IPS-18c (cell line): ENCODE measurements around the gene MAP1S.
A peak's percentile ranks its signal among the peaks of the same experiment; 100 is the strongest.
"Not testable (repeated sequence)": the region's sequence is repeated elsewhere in the genome, so short reads cannot be mapped to it uniquely, and the experiment has no call there.

ENCODE experiments used
- H3K4me3 ChIP-seq: 2 replicates; pipeline ENCODE4 v1.7.0; 2013; ENCODE audit warnings: low read depth, mild to moderate bottlenecking, low read length, moderate library complexity; ENCODE audit not compliant: insufficient read depth
- H3K9me3 ChIP-seq: one replicate; pipeline ENCODE4 v1.6.1; 2013; ENCODE audit warnings: mild to moderate bottlenecking, low read length, moderate library complexity; ENCODE audit not compliant: control insufficient read depth, insufficient read depth

The MAP1S gene

DNA sequence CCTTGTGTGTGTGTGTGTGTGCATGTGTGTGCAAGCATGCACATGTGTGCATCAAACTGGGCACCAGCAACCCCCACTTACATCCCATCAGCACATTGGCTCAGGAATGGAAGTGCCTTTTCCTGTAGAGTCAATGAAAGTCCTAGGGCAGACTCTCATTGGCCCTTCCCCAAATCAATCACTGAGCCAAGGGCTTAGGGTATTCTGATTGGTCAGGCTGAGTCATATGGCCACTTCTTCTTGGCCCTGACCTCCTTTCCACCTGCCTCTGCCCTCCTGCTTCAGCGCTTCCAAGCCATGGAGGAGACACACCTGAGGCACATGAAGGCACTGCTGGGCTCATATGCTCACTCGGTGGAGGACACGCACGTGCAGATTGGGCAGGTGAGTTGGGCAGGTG is 52.9 kb downstream of the MAP1S start:
- no peaks in the 10 kb centered on the region for H3K9me3 ChIP-seq
- H3K4me3 ChIP-seq = no peak overlapping the region

DNA sequence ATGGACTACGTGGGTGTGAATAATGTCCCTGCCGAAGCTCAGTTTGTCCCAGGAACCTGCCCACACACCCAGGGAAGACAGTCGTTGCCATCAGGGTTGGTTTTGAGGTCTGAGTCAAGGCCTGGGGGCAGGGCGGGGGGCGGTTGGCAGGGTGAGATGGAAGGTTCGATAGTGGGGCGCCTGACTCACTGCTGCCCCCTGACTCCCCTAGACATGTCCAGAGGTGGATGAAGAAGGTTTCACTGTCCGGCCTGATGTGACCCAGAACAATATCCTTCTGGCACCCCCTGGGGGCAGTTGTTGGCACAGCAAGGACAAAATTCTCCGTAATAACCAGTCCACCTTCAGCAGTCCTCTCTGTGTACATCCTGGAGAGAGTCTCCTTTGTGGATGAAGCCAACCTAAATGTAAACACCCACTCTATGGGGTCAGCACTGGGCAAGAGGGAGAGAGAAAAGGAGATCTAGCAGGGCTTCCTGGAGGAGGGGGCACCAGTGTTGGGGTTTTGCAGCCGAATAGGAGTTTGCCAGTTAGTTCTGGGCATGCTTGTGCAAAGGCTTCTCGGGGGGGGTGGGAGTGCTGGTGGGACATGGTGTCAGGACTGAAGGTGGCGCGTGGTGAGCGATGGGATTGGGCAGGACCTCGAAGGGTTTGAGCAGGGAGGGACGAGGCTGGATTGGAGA is 56.1 kb downstream of the MAP1S start:
- Histone ChIP-seq H3K9me3 (peaks cover 3% of the 10 kb centered on the region), H3K4me3 (no peak overlapping the region)

DNA sequence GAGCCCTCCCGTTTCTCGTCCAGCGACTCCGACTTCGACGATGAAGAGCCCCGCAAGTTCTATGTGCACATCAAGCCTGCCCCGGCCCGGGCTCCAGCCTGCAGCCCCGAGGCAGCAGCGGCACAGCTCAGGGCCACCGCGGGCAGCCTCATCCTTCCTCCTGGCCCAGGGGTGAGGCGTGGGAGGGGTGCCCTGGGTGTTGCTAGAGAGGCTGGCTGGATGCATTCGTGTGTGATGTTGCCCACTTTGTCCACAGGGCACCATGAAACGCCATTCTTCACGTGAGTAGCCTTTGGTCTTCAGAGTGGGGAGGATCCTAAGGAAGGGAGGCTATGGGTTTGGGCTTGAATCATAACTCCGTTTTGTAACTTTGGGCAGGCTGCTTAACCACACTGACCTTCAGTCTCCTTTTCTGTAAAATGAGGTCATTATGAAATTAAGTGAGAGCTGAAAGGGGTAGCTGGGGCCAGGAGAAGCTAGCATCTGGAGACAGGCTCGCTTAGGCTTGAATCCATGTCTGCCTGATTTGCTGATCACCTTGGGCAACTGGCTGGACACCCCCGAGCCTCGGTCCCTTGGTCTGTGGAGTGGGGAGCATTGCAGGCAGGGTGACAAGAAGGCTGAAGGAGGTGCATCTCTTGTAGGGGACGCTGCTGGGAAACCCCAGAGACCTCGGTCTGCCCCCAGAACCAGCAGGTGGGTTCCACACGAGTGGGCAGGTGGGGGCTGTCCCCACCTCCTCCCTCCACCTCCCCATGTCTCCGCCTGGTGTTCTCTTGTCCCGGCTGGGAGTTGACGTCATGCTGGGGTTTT is 56.9 kb downstream of the MAP1S start:
- Histone ChIP-seq H3K4me3 (no peak overlapping the region), H3K9me3 (peaks cover 3% of the 10 kb centered on the region)

GRCh38 chr19:17777840-17778239 is 58.6 kb downstream of the MAP1S start:
- H3K4me3 ChIP-seq, H3K9me3 ChIP-seq: not testable (repeated sequence)

DNA sequence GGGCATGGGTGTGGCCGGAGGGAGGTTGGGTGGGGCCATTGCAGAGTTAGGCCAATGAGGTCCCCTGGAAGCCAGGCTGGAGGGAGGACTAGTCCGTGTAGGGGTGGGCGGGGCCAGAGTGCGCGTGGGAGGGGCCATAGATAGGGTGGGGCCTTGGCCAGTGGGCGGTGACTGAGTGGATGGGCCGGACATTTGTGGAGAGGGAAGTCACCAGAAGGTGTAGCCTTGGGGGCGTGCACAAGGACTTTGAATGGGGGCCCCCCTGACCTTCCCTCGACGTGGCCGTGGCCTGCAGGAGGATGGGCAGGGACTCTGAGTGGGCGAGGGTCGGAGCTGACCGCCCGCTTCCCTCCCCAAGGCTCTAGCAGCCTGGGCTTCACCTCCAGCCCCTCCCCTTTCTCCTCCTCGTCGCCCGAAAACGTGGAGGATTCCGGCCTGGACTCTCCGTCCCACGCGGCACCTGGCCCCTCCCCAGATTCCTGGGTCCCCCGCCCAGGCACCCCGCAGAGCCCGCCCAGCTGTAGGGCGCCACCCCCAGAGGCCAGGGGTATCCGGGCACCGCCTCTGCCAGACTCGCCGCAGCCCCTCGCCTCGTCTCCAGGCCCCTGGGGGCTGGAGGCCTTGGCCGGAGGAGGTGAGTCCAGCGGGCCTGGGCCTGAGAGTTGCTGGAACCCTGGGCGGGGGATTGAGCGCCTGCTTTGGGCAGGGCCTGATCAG is 59.1 kb downstream of the MAP1S start:
- H3K9me3 ChIP-seq = peaks cover 3% of the 10 kb centered on the region
- peak overlapping the region; percentile 62 for H3K4me3 ChIP-seq

DNA sequence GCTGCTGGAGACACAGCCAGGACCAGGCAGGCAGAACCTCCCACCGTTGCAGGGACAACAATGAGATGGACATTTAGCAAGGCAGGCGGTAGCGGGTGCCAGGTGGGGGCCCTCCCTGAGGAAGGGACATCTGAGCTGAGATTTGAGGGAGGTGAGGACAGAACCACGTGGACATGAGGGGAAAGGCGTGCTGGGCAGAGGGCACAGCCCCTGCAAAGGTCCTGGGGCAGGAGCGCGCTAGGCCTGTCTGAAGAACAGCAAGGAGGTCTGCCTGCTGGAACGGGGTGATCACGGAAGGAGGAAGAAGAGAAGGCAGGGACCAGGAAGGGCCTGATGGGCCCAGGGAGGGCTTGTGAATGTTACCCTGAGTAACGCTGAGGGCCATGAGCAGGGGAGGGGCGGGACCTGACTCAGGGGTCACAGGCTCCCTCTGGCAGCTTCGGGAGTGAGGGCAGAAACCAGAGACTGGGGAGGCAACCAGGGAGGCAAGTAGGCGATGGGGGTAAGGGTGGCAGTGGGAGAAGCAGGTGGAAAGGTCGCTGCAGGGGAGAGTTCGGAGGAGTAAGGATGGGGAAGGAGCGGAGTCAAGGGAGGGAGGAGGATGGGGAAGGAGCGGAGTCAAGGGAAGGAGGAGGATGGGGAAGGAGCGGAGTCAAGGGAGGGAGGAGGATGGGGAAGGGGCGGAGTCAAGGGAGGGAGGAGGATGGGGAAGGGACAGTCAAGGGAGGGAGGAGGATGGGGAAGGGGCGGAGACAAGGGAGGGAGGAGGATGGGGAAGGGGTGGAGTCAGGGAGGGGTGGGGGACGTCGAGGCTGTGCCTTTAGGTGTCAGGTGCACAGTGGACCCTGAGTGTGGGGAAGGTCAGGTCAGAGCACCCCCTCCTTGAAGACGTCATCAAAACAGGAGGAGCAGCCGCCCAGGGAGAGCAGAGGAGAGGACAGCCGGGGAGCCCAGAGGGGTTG is 60.0 kb downstream of the MAP1S start:
- H3K9me3 ChIP-seq = peaks cover 3% of the 10 kb centered on the region
- peak overlapping the region; percentile 62 for H3K4me3 ChIP-seq

DNA sequence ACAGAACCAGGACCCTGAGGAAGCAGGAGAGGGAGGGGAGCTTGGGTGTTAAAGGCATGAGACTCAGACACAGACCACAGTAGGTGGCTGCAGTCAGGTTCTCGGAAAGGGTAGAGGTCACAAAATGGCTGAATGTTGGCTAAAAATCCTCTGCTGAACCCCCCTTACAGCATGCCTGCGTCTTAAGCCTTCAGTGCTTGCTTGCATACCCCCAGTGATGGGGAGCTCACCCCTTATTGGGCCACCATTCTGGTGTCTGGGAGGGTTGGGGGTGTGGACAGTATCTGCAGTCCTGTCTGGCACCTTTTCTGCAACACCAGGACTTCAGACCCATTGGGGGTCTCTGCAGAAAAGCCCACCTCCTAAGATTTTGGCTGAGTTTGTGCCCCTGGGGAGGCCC is 61.5 kb downstream of the MAP1S start:
- peaks cover 3% of the 10 kb centered on the region for H3K9me3 ChIP-seq
- H3K4me3 ChIP-seq = no peak overlapping the region

GRCh38 chr19:17783721-17784120 is 64.4 kb downstream of the MAP1S start:
- not testable (repeated sequence) for H3K4me3 ChIP-seq, H3K9me3 ChIP-seq
